SK-N-SH (cell line): Measurements from ENCODE around the gene PALLD.

Experiments
- EP300 ChIP-seq, 2 experiments: IDR thresholded peaks; 2 replicates each; pipeline versions ENCODE4 v1.4.0 to v1.6.1; 2012; ENCODE audit warnings: borderline replicate concordance in 1 of 2, low read depth in 1 of 2, low read length in 1 of 2
- EZH2phosphoT487 ChIP-seq: fragments of 200-600 bp; sonication (generic); IDR thresholded peaks from 2 replicates; pipeline ENCODE4 v1.6.1; 2017; ENCODE audit warnings: low read depth, mixed run types, mild to moderate bottlenecking, antibody characterized with exemption, moderate library complexity, borderline replicate concordance
- FOXJ3 ChIP-seq: sonication (generic); formaldehyde crosslinking; IDR thresholded peaks from 2 replicates; pipeline ENCODE4 v1.5.1; 2020; ENCODE audit warnings: mild to moderate bottlenecking, missing genetic modification reagents
- RAD21 ChIP-seq: IDR thresholded peaks from 2 replicates; pipeline ENCODE4 v1.6.1; 2012; ENCODE audit warnings: mild to moderate bottlenecking, low read length
- TAF1 ChIP-seq: IDR thresholded peaks from 2 replicates; pipeline ENCODE4 v1.6.1; 2012; ENCODE audit warnings: low read depth, mild to moderate bottlenecking, low read length, moderate library complexity, borderline replicate concordance
- TCF12 ChIP-seq: IDR thresholded peaks from 2 replicates; pipeline ENCODE4 v1.4.0; 2012
- TEAD4 ChIP-seq: IDR thresholded peaks from 2 replicates; pipeline ENCODE4 v1.4.0; 2012; ENCODE audit warnings: mild to moderate bottlenecking, borderline replicate concordance; ENCODE audit not compliant: insufficient read depth
- TF ChIP-seq, protein P1 (sequence below): fragments of 200-600 bp; sonication (generic); IDR thresholded peaks from 2 replicates; pipeline ENCODE4 v1.6.1; 2017; ENCODE audit warnings: antibody characterized with exemption, mild to moderate bottlenecking, moderate library complexity
- TF ChIP-seq, protein P2 (sequence below): fragments of 150-350 bp; IDR thresholded peaks from 2 replicates; pipeline ENCODE4 v1.6.1; 2016; ENCODE audit warnings: mild to moderate bottlenecking, low read depth, low read length

DNA sequence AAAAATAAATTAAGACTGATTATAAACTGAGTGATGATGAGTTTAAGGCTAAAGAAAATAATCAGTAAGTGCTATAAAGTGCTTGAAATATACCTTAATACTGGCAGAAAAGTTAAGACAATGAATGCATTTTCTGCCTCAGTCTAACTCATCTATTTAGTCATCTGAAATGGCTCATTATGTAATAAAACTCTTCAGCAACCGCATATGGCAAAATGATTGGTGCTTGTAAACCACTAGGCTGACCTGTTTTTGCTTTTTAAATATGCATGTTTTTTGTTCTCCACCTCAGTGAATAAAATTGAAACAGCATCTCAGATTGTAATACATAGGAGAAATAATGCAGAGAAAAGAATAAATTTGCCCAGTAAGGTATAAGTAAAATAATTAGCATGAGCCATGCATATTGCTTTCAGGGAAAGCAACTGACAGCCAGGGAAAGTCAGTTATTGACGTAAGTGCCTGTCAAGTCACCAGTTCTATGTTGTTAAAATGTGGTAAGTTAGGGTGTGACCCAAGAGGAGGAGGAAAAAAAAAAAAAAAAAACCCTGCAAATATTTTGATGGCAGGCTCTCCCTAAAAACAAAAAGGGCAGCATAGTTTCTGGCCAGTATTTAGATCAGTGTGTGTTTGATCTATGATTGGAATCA is 167.5 kb downstream of the PALLD start:
- TF ChIP-seq, protein P1, sequence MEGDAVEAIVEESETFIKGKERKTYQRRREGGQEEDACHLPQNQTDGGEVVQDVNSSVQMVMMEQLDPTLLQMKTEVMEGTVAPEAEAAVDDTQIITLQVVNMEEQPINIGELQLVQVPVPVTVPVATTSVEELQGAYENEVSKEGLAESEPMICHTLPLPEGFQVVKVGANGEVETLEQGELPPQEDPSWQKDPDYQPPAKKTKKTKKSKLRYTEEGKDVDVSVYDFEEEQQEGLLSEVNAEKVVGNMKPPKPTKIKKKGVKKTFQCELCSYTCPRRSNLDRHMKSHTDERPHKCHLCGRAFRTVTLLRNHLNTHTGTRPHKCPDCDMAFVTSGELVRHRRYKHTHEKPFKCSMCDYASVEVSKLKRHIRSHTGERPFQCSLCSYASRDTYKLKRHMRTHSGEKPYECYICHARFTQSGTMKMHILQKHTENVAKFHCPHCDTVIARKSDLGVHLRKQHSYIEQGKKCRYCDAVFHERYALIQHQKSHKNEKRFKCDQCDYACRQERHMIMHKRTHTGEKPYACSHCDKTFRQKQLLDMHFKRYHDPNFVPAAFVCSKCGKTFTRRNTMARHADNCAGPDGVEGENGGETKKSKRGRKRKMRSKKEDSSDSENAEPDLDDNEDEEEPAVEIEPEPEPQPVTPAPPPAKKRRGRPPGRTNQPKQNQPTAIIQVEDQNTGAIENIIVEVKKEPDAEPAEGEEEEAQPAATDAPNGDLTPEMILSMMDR: no peak
- no peak for TF ChIP-seq EP300 (IDR thresholded peaks at IDR 0.05; ENCODE audit: borderline replicate concordance in 1 of 2, low read depth in 1 of 2, low read length in 1 of 2)
- no peak for TF ChIP-seq EZH2phosphoT487
- TF ChIP-seq TEAD4: no peak
- TF ChIP-seq TAF1: no peak
- no peak for TF ChIP-seq TCF12
- no peak for TF ChIP-seq FOXJ3
- TF ChIP-seq, protein P2, sequence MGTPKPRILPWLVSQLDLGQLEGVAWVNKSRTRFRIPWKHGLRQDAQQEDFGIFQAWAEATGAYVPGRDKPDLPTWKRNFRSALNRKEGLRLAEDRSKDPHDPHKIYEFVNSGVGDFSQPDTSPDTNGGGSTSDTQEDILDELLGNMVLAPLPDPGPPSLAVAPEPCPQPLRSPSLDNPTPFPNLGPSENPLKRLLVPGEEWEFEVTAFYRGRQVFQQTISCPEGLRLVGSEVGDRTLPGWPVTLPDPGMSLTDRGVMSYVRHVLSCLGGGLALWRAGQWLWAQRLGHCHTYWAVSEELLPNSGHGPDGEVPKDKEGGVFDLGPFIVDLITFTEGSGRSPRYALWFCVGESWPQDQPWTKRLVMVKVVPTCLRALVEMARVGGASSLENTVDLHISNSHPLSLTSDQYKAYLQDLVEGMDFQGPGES: no peak
- no peak for TF ChIP-seq RAD21
